ENCODE results near the gene SCFD1.
"Not testable (repeated sequence)": the region's sequence is repeated elsewhere in the genome, so short reads cannot be mapped to it uniquely, and the experiment has no call there.

Gene SCFD1

DNA sequence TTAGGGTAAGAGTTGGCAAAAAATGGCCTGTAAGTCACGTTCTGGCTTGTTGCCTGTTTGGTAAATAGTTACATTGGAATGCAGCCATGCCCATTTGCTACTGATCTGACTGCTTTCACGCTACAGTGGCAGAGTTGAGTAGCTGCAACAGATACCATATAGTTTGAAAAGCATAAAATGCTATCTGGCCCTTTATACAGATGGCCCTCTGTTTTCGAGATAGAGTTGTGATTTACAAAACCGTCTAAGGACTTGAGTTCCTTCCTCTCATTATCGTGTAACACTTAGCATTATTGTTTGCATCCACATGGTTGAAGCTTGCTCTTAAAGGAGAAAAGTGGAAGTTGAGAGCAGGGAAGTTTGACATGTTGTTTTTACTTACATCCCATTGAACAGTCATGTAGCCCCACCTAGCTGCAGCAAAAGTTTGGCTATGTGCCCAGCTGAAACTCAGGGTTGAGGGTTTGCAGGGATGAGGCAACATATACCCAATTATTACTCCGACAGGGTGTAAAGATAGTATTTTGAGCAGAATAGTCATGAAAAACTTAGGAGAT lies 11.3 kb upstream of the SCFD1 start:
- peak; percentile 25 for DNase-seq (ENCODE audit: low spot score)

DNA sequence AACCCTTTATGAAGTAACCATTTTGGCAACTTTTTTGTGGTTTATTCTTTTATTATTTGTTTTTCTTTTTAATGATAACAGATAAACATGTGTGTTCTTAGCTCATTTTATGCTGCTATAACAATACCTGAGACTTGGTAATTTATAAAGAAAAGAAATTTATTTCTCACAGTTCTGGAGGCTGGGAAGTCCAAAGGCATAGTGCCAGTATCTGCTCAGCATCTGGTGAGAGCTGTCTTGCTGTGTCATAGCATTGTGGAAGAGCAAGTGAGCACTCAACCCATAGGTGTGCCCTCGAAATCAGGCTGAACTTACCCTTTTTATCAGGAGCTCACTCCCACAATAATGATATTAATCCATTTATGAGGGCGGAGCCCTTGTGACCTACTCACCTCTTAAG lies 8.0 kb upstream of the SCFD1 start:
- DNase-seq (ENCODE audit: low spot score): no peak

DNA sequence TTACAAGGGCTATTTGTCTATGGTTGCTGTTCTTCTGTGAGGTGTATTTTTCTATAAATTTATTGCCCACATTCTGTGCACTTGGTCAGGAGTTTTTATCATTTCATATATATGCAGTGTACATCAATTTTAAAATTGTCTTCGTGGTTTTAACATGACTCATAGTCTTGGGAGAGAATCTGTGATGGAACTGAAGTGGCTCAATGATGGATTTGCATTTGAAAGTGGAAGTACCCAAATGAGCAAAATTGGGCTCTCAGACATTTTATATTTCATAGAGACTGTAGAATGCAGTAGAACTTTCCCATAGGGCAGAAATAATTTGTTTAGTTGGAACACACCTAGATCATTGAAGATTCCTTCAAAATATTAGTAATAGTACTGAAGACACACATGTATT lies 1.9 kb upstream of the SCFD1 start:
- peak; percentile 57 for DNase-seq (ENCODE audit: low spot score)

DNA sequence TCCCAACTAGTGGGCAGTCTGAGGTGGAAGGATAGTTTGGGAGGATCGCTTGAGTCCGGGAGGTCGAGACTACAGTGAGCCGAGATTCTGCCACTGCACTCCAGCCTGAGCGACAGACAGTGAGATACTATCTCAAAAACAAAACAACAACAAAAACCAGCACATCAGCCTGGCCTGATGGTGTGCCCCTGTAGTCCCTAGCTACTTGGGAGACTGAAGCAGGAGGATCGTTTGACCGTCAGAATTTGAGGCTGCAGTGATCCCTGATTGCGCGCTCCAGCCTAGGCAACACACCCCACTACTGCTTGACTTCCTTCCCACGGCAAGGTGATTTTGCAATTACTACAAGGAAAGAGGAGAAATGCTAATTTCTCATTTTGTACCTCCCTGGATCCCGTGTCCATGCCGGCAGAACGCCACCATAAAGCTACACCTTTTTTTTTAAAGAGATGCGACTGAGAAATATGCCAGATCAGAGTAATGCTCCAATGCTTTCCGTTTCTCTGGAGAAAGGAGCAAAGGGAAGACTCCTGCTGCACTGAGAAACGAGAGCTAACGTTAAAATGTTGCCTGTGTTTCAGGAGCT lies 672 bp upstream of the SCFD1 start:
- peak; percentile 47 for DNase-seq (ENCODE audit: low spot score)

DNA sequence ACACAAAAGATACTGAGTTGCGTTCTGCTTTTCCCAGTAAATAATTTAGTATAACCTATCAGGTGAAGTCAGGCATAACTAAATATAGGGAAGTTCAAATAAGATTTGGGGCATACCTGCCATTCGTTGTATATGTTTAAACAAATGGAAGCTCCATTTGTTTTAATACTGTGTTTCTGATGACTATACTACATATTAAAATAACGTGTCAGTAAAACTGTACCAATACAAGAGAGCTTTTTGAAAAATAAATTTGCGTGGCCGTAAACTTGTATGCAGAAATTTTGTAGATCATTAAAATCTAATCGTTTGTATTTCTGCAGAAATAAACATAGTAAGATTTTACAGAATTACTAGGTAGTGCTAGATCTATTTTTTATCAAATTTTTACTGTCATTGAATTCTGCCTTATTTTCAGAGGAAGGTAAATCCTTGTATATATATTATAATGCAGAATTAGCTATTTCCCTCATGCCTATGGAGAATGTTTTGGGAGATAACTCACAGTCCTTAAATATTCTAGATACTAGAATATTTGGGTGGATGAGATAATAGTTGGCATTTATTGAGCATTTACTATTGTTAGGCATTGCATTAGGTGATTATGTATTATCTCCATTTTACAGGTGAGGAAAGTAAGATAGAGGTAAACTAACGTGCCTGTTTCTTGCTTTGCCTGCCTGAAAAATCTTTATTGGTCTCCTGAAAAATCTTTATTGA lies 1.5 kb downstream of the SCFD1 start:
- no peak for DNase-seq (ENCODE audit: low spot score)

DNA sequence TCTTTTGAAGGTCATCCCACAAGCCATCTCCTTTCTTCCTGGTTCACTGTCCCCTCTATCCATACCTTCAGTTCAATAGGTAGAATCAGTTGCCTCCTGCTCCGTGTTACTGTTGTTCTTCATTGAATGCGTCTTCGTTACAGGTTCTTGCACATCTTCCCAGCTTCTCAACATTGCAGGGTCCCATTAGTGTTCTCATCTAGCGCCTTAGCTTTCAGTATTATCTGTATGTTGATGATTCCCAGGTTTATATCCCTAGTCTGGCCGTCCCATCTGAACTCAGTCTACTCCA lies 2.0 kb downstream of the SCFD1 start:
- no peak for DNase-seq (ENCODE audit: low spot score)

DNA sequence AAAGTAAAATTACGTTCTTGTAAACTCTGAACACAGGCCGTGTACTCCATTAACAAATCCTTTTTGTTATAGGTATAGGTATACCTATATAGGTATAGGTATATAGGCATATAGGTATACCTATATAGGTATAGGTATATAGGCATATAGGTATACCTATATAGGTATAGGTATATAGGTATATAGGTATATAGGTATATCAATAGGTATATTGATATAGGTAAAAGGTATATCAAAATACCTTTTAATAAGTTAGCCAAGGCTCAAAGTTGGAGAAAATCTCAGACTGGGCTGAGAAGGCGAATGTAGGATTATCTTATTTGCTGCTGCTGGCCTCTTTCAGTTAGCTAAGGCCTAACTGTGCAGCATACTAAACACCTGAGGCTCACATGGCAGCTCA lies 3.4 kb downstream of the SCFD1 start:
- DNase-seq (ENCODE audit: low spot score): no peak

DNA sequence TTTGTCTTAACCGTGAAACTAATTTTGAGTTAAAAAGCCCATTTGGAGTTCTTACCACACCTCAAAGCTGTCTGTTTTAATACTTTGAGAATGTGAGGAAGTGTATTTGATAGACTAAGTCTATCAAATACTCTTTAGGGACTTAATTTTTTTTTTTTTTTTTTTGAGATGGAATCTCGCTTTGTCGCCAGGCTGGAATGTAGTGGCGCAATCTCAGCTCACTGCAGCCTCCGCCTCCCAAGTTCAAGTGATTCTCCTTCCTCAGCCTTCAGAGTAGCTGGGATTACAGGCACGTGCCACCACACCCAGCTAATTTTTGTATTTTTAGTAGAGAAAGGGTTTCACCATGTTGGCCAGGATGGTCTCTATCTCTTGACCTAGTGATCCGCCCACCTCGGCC lies 7.3 kb downstream of the SCFD1 start:
- not testable (repeated sequence) for DNase-seq (ENCODE audit: low spot score)

DNA sequence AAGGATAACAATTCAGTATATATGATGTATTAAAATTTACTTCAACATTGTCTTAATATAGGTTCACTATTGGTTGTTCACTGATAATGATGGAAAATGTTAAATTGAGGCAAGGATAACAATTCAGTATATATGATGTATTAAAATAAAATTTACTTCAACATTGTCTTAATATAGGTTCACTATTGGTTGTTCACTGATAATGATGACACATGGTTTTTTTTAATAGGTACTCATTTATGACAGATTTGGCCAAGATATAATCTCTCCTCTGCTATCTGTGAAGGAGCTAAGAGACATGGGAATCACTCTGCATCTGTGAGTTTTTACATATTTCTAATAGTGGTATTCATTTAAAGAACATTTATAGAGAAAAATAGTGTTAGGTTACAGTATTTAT lies 8.1 kb downstream of the SCFD1 start:
- DNase-seq (ENCODE audit: low spot score): no peak

DNA sequence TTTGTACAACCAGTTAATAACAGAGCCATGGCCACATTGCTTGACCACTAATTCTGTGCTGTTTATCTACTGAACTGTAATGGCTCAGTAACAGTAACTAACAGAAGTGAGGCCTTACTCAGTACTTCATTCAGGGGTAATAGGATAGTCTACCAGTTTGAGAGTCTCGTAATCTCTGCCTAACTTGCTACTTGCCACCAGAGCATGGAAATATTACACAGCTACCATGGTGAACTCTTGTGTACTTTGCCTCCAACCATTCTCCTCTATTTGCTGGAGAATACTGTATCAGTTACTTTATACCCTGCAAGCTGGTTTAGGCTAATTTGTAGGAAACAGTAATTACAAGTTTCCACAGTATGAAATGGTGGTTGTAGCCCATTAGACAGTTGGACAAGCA lies 10.6 kb downstream of the SCFD1 start:
- no peak for DNase-seq (ENCODE audit: low spot score)

DNA sequence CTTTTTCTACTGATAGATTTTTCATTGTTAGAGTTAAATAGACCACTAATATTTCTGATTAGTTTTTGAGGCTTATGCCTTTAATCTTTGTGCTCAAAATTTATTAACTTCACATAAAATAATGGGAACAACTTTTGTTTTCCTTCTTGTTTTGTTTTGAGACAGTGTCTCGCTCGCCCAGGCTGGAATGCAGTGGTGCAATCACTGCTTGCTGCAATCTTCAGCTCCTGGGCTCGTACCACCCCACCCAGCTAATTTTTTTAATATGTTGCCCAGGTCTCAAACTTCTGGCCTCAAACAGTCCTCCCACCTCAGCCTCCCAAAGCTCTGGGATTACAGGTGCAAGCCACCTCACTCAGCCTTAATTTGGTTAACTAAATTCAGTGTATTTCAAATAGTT lies 16.8 kb downstream of the SCFD1 start:
- DNase-seq (ENCODE audit: low spot score): no peak

DNA sequence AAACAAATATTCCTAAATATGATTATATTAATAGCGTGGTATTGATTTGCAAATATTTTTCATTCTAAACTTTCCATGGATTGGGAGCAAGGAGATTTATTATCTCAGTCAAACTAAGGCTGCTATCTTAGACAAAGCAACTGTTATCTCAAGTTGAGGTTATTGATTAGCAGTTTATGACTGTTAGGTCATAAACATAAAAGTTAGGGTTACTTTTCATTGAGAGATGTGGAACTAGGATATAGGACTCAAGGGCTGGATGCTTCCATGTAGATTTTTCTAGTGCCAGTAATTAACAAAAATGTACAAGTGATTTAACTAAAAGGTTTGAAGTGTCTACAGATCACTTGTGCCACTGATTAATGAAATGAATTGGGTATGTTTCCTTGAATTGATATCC lies 19.1 kb downstream of the SCFD1 start:
- no peak for DNase-seq (ENCODE audit: low spot score)

DNA sequence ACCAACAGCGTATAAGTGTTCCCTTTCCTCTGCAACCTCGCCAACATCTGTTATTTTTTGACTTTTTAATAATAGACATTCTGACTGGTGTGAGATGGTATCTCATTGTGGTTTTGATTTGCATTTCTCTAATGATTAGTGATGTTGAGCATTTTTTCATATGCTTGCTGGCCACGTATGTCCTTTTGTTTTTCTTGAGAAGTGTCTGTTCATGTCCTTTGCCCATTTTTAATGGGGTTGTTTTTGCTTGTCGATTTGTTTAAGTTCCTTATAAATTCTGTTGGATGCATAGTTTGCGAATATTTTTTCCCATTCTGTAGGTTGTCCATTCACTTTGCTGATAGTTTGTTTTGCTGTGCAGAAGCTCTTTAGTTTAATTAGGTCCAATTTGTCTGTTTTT lies 22.3 kb downstream of the SCFD1 start:
- DNase-seq (ENCODE audit: low spot score): not testable (repeated sequence)

DNA sequence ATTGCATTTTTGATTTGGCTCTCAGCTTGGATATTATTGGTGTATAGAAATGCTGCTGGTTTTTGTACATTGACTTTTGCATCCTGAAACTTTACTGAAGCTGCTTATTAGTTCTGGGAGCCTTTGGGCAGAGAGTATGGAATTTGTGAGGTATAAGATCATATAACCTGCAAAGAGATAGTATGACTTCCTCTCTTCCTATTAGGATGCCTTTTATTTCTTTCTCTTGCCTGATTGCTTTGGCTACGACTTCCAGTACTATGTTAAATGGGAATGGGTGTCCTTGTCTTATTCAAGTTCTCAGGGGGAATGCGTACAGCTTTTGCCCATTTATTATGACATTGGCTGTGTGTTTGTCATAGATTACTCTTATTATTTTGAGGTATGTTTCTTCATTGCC lies 23.5 kb downstream of the SCFD1 start:
- no peak for DNase-seq (ENCODE audit: low spot score)

DNA sequence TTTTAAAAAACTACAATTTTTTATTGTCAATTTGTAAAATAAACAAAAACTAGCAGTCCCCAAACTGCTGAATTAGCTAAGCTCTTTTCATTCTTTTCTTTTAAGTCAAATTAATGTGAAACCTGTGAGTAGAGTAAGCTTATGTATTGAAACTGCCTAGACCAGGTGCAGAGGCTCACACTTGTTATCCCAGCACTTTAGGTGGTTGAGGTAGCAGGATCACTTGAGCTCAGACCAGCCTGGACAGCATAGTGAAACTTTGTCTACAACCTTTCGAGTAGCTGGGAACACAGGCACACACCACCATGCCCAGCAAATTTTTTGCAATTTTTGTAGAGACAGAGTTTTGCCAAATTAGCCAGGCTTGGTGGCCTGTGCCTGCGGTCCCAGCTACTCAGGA lies 26.4 kb downstream of the SCFD1 start:
- DNase-seq (ENCODE audit: low spot score): no peak

DNA sequence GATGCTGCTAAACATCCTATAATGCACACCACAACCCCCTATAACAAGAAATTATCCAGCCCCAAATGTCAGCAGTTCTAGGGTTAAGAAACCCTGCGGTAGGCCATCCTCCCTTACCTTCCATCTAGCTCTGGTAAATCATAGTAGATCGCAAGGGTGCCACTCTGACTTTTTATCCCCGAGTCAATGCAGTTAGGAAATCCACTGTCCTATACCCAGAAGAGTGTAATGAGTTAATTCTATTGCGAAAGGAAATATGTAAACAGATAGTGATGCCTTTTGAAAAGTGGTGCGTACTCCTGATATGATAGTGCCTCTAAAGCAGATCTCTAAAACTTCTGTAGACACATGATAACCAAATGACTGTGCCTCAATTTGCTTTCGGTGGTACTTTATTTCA lies 29.8 kb downstream of the SCFD1 start:
- no peak for DNase-seq (ENCODE audit: low spot score)

DNA sequence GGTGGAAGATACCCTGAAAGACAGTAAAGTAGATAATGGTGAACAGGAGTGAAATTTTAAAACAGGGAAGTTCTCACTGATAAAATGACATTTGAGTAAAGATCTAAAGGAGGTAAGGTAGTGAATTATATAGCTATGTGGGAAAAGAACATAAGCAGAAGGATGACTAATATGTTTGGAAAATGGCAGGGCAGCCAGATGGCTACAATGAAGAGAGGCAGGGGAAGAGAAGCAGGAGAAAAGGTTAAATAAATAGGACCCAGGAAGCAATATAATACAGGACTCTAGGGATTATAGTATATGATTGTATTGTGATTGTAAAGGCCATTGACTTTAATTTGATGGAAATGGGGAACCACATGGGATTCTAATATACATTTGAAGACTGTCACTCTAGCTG lies 33.0 kb downstream of the SCFD1 start:
- no peak for DNase-seq (ENCODE audit: low spot score)

DNA sequence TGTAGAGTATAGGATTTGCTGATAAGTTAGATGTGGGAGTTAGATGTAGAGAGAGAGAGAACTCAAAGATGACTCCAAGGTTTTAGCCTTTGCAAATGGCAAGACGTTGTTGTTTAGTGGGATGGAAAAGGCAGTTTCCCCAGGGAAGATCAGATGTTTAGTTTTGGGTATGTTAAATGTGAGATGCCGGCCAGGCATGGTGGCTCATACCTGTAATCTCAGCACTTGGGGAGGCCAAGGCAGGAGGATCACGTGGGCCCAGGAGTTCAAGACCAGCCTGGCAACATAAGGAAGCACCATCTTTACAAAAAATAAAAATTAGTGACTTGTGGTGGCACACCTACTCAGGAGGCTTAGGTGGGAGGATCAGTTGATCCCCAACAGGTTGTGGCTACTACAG lies 33.5 kb downstream of the SCFD1 start:
- no peak for DNase-seq (ENCODE audit: low spot score)

DNA sequence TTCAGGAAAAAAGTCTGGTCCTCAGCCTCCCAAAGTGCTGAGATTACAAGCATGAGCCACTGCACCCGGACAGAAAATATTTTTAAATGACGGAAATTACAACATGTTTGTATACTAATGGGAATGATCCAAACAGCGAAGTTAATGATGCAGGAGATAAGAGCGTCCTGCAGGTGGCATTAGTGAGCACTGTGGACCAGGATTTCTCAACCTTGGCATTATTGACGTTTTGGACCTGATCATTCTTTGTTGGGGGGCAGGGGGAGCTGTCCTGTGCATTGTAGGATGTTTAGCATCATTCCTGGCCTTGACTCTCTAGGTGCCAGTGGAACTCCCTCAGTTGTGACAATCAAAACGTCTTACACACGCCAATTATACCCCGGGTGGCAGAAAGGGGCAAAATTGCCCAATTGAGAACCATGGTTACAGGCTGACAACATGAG lies 34.1 kb downstream of the SCFD1 start:
- peak; percentile 46 for DNase-seq (ENCODE audit: low spot score)

DNA sequence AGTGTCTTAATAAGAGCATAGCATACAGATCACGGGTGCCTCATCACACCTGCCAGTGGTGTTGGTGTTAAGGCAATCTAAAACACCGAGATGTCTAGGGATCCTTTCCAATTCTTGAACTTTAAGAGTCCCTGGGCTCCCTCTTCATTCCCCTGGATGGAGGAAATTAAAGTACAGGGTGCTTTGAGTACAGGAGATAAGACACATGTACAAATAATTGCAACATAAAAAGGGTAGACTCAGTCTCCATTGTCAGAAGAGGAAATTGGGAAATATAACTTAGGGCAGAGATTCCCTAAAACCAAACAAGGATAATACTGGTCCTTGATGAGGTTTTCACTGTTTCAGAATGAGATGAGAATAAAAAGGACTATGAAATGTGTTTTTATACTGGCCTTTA lies 34.9 kb downstream of the SCFD1 start:
- DNase-seq (ENCODE audit: low spot score): no peak

DNA sequence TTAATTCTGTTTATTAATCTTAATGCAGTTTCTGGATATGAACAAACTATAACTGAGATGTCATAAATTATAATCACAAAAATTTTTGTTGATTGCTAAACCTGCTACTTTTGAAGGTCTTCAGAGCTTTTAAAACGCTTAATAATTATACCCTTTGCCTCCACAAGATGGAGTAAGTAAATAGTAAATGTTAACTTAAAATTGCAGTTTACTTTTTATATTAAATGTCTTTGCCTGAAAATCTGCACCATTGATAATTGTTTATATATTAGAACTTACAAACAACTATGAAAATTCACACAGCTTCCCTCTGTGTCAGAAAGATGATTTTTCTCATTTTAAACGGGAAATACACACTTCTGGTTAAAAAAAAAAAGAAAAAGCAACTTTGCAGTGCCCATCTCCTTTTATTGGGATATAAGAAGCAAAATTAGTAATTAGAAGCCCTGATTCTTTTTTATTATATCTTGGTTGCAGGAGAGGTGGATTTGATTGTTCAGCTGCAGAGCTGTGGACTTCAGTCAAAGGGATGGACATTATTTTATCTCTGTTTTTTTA lies 35.6 kb downstream of the SCFD1 start:
- peak; percentile 23 for DNase-seq (ENCODE audit: low spot score)

DNA sequence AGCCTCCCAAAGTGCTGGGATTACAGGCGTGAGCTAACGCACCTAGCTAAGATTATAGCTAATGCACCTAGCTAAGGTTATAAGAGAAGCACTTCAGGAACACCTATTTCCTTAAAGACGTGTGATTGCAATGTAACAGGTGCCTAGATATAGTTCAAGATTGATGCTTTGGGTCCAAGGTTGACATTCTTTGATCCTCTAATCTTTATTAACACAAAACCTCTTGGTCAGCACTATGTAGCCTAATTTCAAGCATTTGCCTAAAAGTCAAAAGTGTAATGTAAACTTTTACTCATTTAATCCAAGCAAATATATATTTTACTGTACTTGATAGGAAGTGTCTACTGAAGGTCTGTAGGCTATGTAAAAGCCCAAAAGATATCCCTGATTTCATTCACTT lies 36.5 kb downstream of the SCFD1 start:
- DNase-seq (ENCODE audit: low spot score): no peak

DNA sequence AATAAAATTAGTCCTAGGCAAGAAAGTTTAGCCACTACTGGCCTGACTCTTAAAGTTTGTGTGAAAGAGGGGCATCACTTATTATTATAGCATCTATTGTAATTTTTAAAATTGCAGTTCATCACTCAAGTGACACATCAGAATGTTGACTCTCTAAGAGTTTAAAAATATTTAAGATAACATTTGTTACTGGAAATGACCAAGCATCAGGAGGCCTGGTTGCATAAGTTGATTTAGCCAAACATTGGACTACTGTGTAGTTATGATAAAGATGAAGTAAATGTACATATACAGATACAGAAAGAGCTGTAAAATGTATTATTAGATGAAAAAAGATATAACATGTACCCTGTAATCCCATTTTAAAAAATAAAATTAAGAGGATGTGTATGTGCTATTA lies 47.5 kb downstream of the SCFD1 start:
- no peak for DNase-seq (ENCODE audit: low spot score)

DNA sequence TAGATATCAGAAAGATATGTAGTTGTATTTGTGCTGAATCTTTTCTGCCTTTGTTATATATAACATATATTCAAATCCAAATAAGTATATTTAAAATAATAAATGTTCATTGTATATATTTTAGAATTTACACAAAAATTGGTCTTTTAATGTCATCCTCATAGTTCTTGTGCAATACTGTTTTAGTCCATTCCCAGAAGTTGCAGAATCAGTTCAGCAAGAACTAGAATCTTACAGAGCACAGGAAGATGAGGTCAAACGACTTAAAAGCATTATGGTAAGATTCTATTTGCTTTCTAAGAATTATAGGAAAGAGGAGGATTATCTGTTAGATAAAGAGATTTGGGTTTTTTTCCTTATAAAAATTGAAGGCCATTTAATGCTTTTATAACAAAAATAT lies 51.0 kb downstream of the SCFD1 start:
- no peak for DNase-seq (ENCODE audit: low spot score)
